B cell (primary cell): ENCODE results near the gene PGAM1. TPM values are rescaled to one million over a fixed set of nuclear protein-coding genes. Genes with fewer than 3 reads are reported as not detected.

Experiments
- ATAC-seq: fragments of 200-7000 bp; cut with Tn5 transposase; one replicate; pipeline ENCODE4 v1.10.0; 2021; ENCODE audit warnings: low read depth, mild to moderate bottlenecking, moderate number of reproducible peaks, moderate library complexity
- CTCF ChIA-PET: fragments of 350-600 bp; sonication (Branson Sonifier 250); formaldehyde crosslinking; loops from one replicate; lab custom pipeline; 2021; ENCODE audit warnings: antibody characterized with exemption, inconsistent platforms; lab: Charles Lee
- POLR2A ChIA-PET: fragments of 350-600 bp; sonication (Branson Sonifier 250); formaldehyde crosslinking; loops from one replicate; lab custom pipeline; 2021; ENCODE audit warnings: antibody characterized with exemption; lab: Charles Lee
- DNase-seq: peaks from one replicate; pipeline ENCODE4 v3.0.0; 2013
- H2AFZ ChIP-seq: 2 replicates; pipeline ENCODE4 v1.6.1; 2012; ENCODE audit warnings: mild to moderate bottlenecking, low read depth, low read length; ENCODE audit not compliant: insufficient read depth, poor library complexity, severe bottlenecking
- H3K27ac ChIP-seq, 2 donors: 1 replicate in 1 of 2; 2 replicates in 1 of 2; pipeline ENCODE4 v1.5.1; 2012 to 2013; ENCODE audit warnings: low read length in 2 of 2, mild to moderate bottlenecking in 2 of 2, moderate library complexity in 1 of 2
- H3K27me3 ChIP-seq, 4 experiments: fragments of 200-600 bp in 1 of 4; sonication (generic) in 1 of 4; replicated peaks in 1 of 4; 1 replicate in 2 of 4; 2 replicates in 2 of 4; pipeline versions ENCODE4 v1.6.1 to v1.7.0; 2013 to 2016; ENCODE audit warnings: low read length in 3 of 4, mild to moderate bottlenecking in 2 of 4, mixed read lengths in 1 of 4, moderate library complexity in 1 of 4; ENCODE audit not compliant: insufficient read depth in 4 of 4, control insufficient read depth in 3 of 4; ENCODE audit errors: control extremely low read depth in 1 of 4
- H3K36me3 ChIP-seq, 2 experiments: replicated peaks in 1 of 2; 1 replicate in 1 of 2; 2 replicates in 1 of 2; pipeline versions ENCODE4 v1.6.1 to v1.7.1; 2013; ENCODE audit warnings: low read length in 1 of 2; ENCODE audit not compliant: insufficient read depth in 2 of 2, control insufficient read depth in 1 of 2; ENCODE audit errors: control extremely low read depth in 1 of 2, extremely low read depth in 1 of 2
- H3K4me1 ChIP-seq, 2 donors: fragments of 200-600 bp in 1 of 2; sonication (generic) in 1 of 2; 1 replicate in 1 of 2; 2 replicates in 1 of 2; pipeline versions ENCODE4 v1.5.1 to v1.6.1; 2013 to 2017; ENCODE audit warnings: low read length in 2 of 2; ENCODE audit not compliant: control insufficient read depth in 2 of 2, insufficient read depth in 2 of 2
- H3K4me2 ChIP-seq: replicated peaks from 2 replicates; pipeline ENCODE3; 2012; ENCODE audit warnings: mild to moderate bottlenecking, low read depth, low read length; ENCODE audit not compliant: poor library complexity, severe bottlenecking
- H3K4me3 ChIP-seq, 5 experiments: fragments of 200-600 bp in 1 of 5; sonication (generic) in 1 of 5; 1 replicate in 3 of 5; 2 replicates in 2 of 5; pipeline versions ENCODE4 v1.5.1 to v1.7.0; 2011 to 2016; ENCODE audit warnings: low read length in 4 of 5, mild to moderate bottlenecking in 4 of 5, low read depth in 2 of 5, control low read depth in 1 of 5, moderate library complexity in 1 of 5; ENCODE audit not compliant: insufficient read depth in 1 of 5; ENCODE audit errors: control extremely low read depth in 1 of 5, extremely low read depth in 1 of 5
- H3K79me2 ChIP-seq: fragments of 200-600 bp; sonication (generic); one replicate; pipeline ENCODE4 v1.6.0; 2016; ENCODE audit warnings: low read length; ENCODE audit not compliant: control insufficient read depth, insufficient read depth
- H3K9ac ChIP-seq: fragments of 200-600 bp; sonication (generic); 2 replicates; pipeline ENCODE4 v1.6.1; 2017; ENCODE audit warnings: mild to moderate bottlenecking, low read length, moderate library complexity
- H3K9me3 ChIP-seq, 3 donors: one replicate each; pipeline versions ENCODE4 v1.6.1 to v1.7.1; 2013; ENCODE audit warnings: low read length in 2 of 3; ENCODE audit not compliant: control insufficient read depth in 2 of 3, insufficient read depth in 1 of 3; ENCODE audit errors: control extremely low read depth in 1 of 3
- H4K20me1 ChIP-seq: 2 replicates; pipeline ENCODE4 v1.6.0; 2012; ENCODE audit warnings: mild to moderate bottlenecking, low read length; ENCODE audit not compliant: insufficient read depth, control insufficient read depth, poor library complexity, severe bottlenecking
- H3K27ac Mint-ChIP-seq: one replicate; pipeline ENCODE4 v1.8.0; 2021; ENCODE audit warnings: mixed read lengths
- H3K27me3 Mint-ChIP-seq: one replicate; pipeline ENCODE4 v1.8.0; 2021; ENCODE audit warnings: mixed read lengths
- H3K4me1 Mint-ChIP-seq: one replicate; pipeline ENCODE4 v1.8.0; 2021; ENCODE audit warnings: mixed read lengths
- H3K4me3 Mint-ChIP-seq: one replicate; pipeline ENCODE4 v1.8.0; 2021; ENCODE audit warnings: mixed read lengths
- H3K9me3 Mint-ChIP-seq: one replicate; pipeline ENCODE4 v1.8.0; 2022; ENCODE audit warnings: mixed read lengths; ENCODE audit not compliant: insufficient read depth
- CTCF ChIP-seq: fragments of 200-600 bp; IDR thresholded peaks from one replicate; pipeline ENCODE4 v1.8.0; 2022; ENCODE audit warnings: antibody characterized with exemption, mild to moderate bottlenecking
- EZH2 ChIP-seq: IDR thresholded peaks from 2 replicates; pipeline ENCODE4 v1.6.1; 2012; ENCODE audit warnings: borderline replicate concordance, low read depth, mild to moderate bottlenecking, moderate library complexity, low read length; ENCODE audit not compliant: insufficient read depth, poor library complexity, severe bottlenecking
- WGBS: methylation state at CpG from one replicate; pipeline ENCODE4 v1.1.5; 2013; ENCODE audit warnings: missing lambda C conversion rate; ENCODE audit not compliant: insufficient coverage; 5-methylcytosine and 5-hydroxymethylcytosine counted together
- intact Hi-C: fragments of 100-400 bp; cut with micrococcal nuclease; formaldehyde crosslinking; loops from one replicate; pipeline ENCODE4 v1.10.0; 2022
- polyA plus RNA-seq: library from polyadenylated mRNA; depleted of rRNA; stranded (reverse); fragments of >200 nt; gene quantifications from 2 replicates; pipeline ENCODE4 v1.2.3, GENCODE V29; 2012
- total RNA-seq, 2 donors: library from RNA; stranded (reverse); fragments of 120-200 nt in 1 of 2; gene quantifications; 1 replicate in 1 of 2; 2 replicates in 1 of 2; pipeline versions ENCODE4 v1.2.3 to v1.2.4, GENCODE V29; 2013 to 2022

PGAM1 gene
- total and polyA plus RNA-seq, 2 donors (not counting 1 experiment from before 2014, with no cell fraction given) = 48.7 to 83.4 TPM

GRCh38 chr10:97445722-97446639, 20.0 kb downstream of the PGAM1 start, which contains the start of the genes EXOSC1 and ZDHHC16:
TSS of gene EXOSC1 (minus strand) at chr10:97446006. CDS start at chr10:97445985, 21 bp downstream.
TSS of gene ZDHHC16 (plus strand) at chr10:97446175. CDS start at chr10:97451676, 5,501 bp downstream.
- ChIA-PET CTCF (interaction anchor here (2.8 kb wide), 1 partner anchor 40 kb away, joined by 5 read pairs; no protein-coding TSS in a partner anchor), POLR2A (no interaction called here)
- Mint-ChIP-seq H3K4me1 (peaks cover 41% of the 10 kb centered on the region), H3K4me3 (peak within 1 kb of the TSS; percentile 99), H3K27ac (peak within 1 kb of the TSS; percentile 97), H3K27me3 (no peaks in the 10 kb centered on the region), H3K9me3 (no peaks in the 10 kb centered on the region)
- H3K9me3 ChIP-seq = no peaks in the 10 kb centered on the region
- peak; percentile 97 for ATAC-seq
- H3K27ac ChIP-seq = peak within 1 kb of the TSS; percentile 34 to 69
- no peaks in the 10 kb centered on the region for H3K27me3 ChIP-seq
- H2AFZ ChIP-seq = peak within 1 kb of the TSS; percentile 83
- H3K79me2 ChIP-seq = peaks cover 77% of the 10 kb centered on the region
- DNase-seq = peak; percentile 92
- H3K9ac ChIP-seq = peak within 1 kb of the TSS; percentile 80
- H4K20me1 ChIP-seq = peaks cover 9% of the 10 kb centered on the region
- under 1% methylated on average over 66 of the region's 66 CpGs for WGBS
- peak within 1 kb of the TSS; percentile 86 for H3K4me2 ChIP-seq
- intact Hi-C loops = loop anchor here (1.0 to 5.0 kb wide), 7 partner anchors 17 to 187 kb away; partner anchors contain the start of genes MMS19, MORN4, PGAM1 and RRP12
- TF ChIP-seq EZH2 = no peak
- TF ChIP-seq CTCF = no peak
- H3K36me3 ChIP-seq = peaks cover 0 to 16% of the 10 kb centered on the region in 2 experiments
- peak within 1 kb of the TSS; percentile 67 to 92 (median 81) for H3K4me3 ChIP-seq
- peaks cover 18 to 26% of the 10 kb centered on the region in 2 donors for H3K4me1 ChIP-seq
